GM21528 (cell line): ENCODE data around the gene EHMT1.

Source experiments
- ATAC-seq: cut with Tn5 transposase; IDR thresholded peaks from one replicate; pipeline ENCODE4 v1.9.1; 2021; ENCODE audit warnings: mild to moderate bottlenecking, moderate library complexity; ENCODE audit not compliant: unreplicated experiment, low FRiP score

EHMT1 gene

GRCh38 chr9:137731216-137731946 is 112.6 kb downstream of the EHMT1 start:
- ATAC-seq = no peak

GRCh38 chr9:137731947-137732813 is 113.4 kb downstream of the EHMT1 start:
- no peak for ATAC-seq

- no peak for ATAC-seq
Measured at GRCh38 chr9:137733429-137733828, 114.6 kb downstream of the EHMT1 start.

GRCh38 chr9:137734181-137734580 is 115.4 kb downstream of the EHMT1 start:
- ATAC-seq = no peak

- ATAC-seq = peak; percentile 87
Measured at GRCh38 chr9:137738182-137738696, 119.4 kb downstream of the EHMT1 start.

GRCh38 chr9:137738703-137739102 is 119.9 kb downstream of the EHMT1 start:
- ATAC-seq = no peak

GRCh38 chr9:137739371-137740309 is 120.8 kb downstream of the EHMT1 start:
- ATAC-seq = no peak

GRCh38 chr9:137740312-137740711 is 121.5 kb downstream of the EHMT1 start:
- no peak for ATAC-seq

GRCh38 chr9:137741330-137741729 is 122.5 kb downstream of the EHMT1 start:
- no peak for ATAC-seq

GRCh38 chr9:137742698-137743097 is 123.9 kb downstream of the EHMT1 start:
- ATAC-seq = no peak

GRCh38 chr9:137743695-137744094 is 124.9 kb downstream of the EHMT1 start:
- ATAC-seq = no peak

- ATAC-seq = no peak
Measured at GRCh38 chr9:137744632-137745183, 125.9 kb downstream of the EHMT1 start.

- ATAC-seq = peak; percentile 63
Measured at GRCh38 chr9:137745541-137745991, 126.8 kb downstream of the EHMT1 start.

GRCh38 chr9:137748311-137748710 is 129.5 kb downstream of the EHMT1 start:
- ATAC-seq = no peak

GRCh38 chr9:137748741-137749140 is 129.9 kb downstream of the EHMT1 start:
- no peak for ATAC-seq

GRCh38 chr9:137749511-137749910 is 130.7 kb downstream of the EHMT1 start:
- ATAC-seq = no peak

GRCh38 chr9:137750007-137750406 is 131.2 kb downstream of the EHMT1 start:
- ATAC-seq = no peak

- ATAC-seq = no peak
Measured at GRCh38 chr9:137750566-137750965, 131.8 kb downstream of the EHMT1 start.

- ATAC-seq = no peak
Measured at GRCh38 chr9:137751616-137752015, 132.8 kb downstream of the EHMT1 start.

GRCh38 chr9:137752426-137752825 is 133.6 kb downstream of the EHMT1 start:
- ATAC-seq = no peak
